Activated naive CD4-positive, alpha-beta T cell treated with anti-CD3 and anti-CD28 coated beads, Interleukin-2, amount 50 U/mL, for 72 hours (primary cell): ENCODE measurements around the gene PTGR2. TPM values are rescaled to one million over a fixed set of nuclear protein-coding genes. Genes with fewer than 3 reads are reported as not detected.
"Not testable (repeated sequence)": the region's sequence is repeated elsewhere in the genome, so short reads cannot be mapped to it uniquely, and the experiment has no call there.

Source experiments
- ATAC-seq, 2 donors: fragments of 150-1000 bp; cut with Tn5 transposase; 2 replicates each; pipeline ENCODE4 v1.10.0; 2021; ENCODE audit warnings: mild to moderate bottlenecking in 2 of 2, moderate library complexity in 2 of 2
- DNase-seq, 2 donors: peaks; one replicate each; pipeline ENCODE4 v3.0.0; 2021 to 2022; ENCODE audit warnings: low spot score in 2 of 2
- H3K27ac Mint-ChIP-seq, 2 donors: one replicate each; pipeline ENCODE4 v1.8.0; 2022; ENCODE audit warnings: mild to moderate bottlenecking in 2 of 2, mixed read lengths in 2 of 2
- H3K36me3 Mint-ChIP-seq, 2 donors: one replicate each; pipeline ENCODE4 v1.8.0; 2022; ENCODE audit warnings: mixed read lengths in 2 of 2
- H3K9me3 Mint-ChIP-seq, 2 donors: one replicate each; pipeline ENCODE4 v1.8.0; 2022; ENCODE audit warnings: mixed read lengths in 2 of 2
- total RNA-seq, 2 donors: library from RNA; stranded (reverse); gene quantifications; one replicate each; pipeline ENCODE4 v1.2.3, GENCODE V29; 2022

Gene PTGR2
- total RNA-seq, 2 donors from 2014 or later: 6.4 to 9.6 TPM

DNA sequence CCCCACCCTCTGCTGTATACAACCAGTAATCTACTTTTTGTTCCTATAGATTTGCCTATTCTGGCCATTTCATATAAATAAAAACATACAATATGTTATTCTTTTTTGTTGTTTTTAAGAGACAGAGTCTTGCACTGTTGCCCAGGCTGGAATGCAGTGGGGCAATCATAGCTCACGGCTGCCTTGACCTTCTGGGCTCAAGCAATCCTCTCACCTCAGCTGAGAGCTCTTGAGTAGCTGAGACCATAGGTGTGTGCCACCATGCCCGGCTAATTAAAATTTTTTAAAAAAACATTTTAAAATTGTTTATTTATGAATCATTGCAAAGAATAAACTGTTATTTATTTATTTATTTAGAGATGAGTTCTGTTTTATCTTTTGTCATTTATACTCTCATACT lies 11.6 kb downstream of the PTGR2 start:
- ATAC-seq: no peak
- Mint-ChIP-seq H3K27ac (no peak overlapping the region), H3K36me3 (no peaks in the 10 kb centered on the region), H3K9me3 (no peaks in the 10 kb centered on the region)
- DNase-seq: no peak

DNA sequence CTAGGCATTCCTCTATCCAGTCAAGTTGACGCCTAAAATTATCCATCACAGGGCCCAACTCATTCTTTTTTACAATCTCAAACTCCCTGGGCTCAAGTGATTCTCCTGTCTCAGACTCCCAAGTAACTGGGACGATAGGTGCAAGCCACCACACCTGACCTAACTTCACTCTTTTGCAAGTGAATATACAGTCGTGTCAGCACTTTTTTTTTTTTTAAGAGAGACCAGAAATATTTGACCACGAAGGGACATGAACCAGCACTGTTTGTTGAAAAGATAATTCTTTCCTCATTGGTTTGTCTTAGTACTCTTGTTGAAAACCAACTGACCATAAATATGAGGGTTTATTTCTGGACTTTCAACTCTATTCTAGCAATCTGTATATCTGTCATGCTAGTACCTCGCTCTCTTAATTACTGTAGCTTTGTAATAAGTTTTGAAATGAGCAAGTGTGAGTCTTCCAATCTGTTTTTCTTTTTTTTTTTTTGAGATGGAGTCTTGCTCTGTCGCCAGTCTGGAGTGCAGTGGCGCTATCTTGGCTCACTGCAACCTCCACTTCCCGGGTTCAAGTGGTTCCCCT lies 14.0 kb downstream of the PTGR2 start:
- H3K27ac Mint-ChIP-seq: no peak overlapping the region
- H3K9me3 Mint-ChIP-seq: no peaks in the 10 kb centered on the region
- no peaks in the 10 kb centered on the region for H3K36me3 Mint-ChIP-seq
- DNase-seq: no peak
- no peak for ATAC-seq

DNA sequence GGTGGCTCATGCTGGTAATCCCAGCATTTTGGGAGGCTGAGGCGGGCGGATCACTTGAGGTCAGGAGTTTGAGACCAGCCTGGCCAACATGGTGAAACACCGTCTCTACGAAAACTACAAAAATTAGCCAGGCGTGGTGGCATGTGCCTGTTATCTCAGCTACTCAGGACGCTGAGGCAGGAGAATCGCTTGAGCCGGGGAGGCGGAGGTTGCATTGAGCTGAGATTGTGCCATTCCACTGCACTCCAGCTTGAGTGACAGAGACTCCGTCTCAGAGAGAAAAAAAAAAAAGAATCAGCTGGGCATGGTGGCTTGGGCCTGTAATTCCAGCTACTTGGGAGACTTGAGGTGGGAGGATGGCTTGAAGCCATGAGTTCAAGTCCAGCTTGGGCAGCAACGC lies 18.1 kb downstream of the PTGR2 start:
- H3K36me3 Mint-ChIP-seq, H3K27ac Mint-ChIP-seq, H3K9me3 Mint-ChIP-seq, DNase-seq, ATAC-seq: not testable (repeated sequence)

DNA sequence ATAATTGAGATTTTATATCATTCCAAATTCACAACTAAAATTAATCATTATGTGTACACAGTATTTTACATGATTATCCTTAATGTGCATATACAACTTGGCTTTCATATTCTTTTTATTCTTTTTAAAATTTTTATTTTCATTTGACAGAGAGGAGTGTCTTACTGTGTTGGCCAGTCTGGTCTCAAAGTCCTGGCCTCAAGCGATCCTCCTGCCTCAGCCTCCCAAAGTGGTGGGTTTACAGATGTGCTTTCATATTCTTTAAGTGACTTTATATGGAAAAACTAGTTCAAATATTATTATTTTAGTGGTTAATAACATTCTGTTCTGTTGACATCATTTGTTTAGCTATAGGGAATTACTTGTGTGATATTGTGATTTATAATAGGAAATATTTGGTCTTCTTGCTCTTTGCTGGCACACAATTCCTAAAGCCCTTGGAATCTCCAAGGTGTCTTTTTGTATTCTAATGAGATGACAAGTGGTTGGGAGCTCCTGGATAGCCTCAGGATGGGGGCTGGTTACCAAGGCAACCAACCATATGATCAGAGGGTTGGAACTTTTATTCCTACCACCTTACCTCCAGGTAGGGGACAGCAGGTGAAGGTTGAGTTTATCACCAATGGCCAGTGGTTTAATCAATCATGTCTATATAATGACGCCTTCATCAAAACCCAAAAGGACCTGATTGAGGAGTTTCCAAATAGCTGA lies 19.0 kb downstream of the PTGR2 start:
- H3K36me3 Mint-ChIP-seq: no peaks in the 10 kb centered on the region
- no peaks in the 10 kb centered on the region for H3K9me3 Mint-ChIP-seq
- ATAC-seq (no peak), DNase-seq (no peak)
- no peak overlapping the region for H3K27ac Mint-ChIP-seq

DNA sequence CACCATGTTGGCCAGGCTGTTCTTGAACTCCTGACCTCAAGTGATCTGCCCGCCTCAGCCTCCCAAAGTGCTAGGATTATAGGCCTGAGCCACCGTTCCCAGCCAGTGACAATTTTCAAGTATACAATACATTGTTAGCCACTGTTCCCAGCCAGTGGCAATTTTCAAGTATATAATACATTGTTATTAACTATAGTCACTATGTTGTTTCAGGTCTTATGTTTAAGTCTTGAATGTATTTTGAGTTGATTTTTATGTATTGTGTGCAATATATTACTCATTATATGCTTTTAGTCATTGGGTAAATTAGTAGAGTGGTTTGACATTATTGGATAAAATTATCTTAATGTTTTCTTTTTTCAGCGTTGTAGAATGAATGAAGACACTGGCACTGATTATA lies 22.0 kb downstream of the PTGR2 start:
- ATAC-seq (no peak), DNase-seq (no peak)
- Mint-ChIP-seq H3K9me3 (no peaks in the 10 kb centered on the region), H3K36me3 (no peaks in the 10 kb centered on the region), H3K27ac (no peak overlapping the region)

DNA sequence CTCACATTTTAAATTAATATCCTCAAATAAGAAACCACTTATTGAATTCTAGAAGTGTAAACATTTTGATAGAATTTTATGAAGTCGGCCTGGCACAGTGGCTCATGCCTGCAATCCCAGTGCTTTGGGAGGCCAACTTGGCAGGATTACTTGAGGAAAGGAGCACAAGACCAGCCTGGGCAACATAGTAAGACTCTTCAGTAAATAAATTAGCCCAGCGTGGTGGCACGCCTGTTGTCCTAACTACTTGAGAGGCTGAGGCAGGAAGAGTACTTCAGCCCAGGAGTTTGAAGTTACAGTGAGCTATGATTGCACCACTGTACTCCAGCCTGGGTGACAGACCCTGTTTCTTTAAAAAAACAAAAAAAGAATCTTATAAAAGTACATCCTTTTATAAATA lies 26.2 kb downstream of the PTGR2 start:
- Mint-ChIP-seq H3K9me3 (no peaks in the 10 kb centered on the region), H3K36me3 (no peaks in the 10 kb centered on the region), H3K27ac (no peak overlapping the region)
- no peak for DNase-seq
- no peak for ATAC-seq

DNA sequence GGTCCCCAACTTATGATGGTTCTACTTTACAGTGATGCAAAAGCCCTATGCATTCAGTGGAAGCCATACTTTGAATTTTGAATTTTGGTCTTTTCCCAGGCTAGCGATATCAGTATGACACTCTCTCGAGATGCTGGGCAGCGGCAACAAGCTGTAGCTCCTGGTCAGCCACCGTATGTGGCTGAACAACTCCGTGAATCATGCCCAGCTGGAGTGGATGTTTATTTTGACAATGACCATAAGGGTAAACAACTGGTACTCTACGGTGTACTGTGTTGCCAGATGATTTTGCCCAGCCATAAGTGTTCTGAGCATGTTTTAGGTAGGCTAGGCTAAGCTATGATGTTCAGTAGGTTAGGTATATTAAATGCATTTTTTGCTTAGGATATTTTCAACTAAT lies 26.8 kb downstream of the PTGR2 start:
- Mint-ChIP-seq H3K36me3 (no peaks in the 10 kb centered on the region), H3K27ac (no peak overlapping the region), H3K9me3 (no peaks in the 10 kb centered on the region)
- ATAC-seq (no peak), DNase-seq (no peak)

DNA sequence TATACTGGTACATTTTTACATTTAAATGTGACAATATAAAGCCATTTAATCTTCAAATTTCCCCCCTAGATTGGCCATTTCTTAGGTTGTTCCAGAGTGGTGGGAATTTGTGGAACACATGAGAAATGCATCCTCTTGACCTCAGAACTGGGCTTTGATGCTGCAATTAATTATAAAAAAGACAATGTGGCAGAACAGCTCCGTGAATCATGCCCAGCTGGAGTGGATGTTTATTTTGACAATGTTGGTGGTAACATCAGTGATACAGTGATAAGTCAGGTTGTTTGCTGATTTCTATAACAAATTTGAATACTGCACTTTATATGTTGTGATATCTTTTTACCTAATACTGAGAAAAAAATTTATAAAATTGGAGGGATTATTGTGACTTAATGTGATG lies 27.4 kb downstream of the PTGR2 start:
- Mint-ChIP-seq H3K36me3 (no peaks in the 10 kb centered on the region), H3K9me3 (no peaks in the 10 kb centered on the region), H3K27ac (no peak overlapping the region)
- ATAC-seq (no peak), DNase-seq (no peak)

DNA sequence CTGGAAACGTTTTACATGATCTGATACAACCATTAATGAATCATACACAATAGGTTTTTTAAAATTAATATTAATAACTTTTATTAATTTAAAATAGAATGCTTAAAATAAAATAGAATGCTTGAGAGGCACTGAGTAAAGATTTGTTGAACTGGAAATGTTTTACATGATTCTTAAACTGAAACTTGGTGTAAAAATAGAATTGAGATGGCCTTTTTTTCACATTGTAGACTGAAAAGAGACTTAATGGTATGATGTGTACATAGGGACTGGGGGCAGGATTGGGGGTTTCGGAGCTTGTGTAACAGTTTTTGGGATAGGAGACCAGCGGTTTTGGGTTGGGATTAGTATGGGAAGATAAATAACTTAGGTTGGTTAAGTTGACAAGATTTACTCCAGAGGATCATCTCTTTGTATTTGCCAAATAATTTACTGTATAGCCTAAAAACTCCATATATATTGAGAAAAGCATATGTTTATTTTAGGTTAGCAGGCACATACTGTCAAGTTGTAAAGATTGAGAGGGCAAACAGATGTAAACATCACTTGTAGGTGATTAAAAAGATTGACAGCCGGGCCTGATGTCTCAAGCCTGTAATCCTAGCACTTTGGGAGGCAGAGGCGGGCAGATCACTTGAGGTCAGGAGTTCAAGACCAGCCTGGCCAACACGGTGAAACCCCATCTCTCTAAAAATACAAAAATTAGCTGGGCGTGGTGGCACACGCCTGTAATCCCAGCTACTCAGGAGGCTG lies 33.0 kb downstream of the PTGR2 start:
- H3K27ac Mint-ChIP-seq: peak overlapping the region; percentile 90 to 99
- no peak for ATAC-seq

DNA sequence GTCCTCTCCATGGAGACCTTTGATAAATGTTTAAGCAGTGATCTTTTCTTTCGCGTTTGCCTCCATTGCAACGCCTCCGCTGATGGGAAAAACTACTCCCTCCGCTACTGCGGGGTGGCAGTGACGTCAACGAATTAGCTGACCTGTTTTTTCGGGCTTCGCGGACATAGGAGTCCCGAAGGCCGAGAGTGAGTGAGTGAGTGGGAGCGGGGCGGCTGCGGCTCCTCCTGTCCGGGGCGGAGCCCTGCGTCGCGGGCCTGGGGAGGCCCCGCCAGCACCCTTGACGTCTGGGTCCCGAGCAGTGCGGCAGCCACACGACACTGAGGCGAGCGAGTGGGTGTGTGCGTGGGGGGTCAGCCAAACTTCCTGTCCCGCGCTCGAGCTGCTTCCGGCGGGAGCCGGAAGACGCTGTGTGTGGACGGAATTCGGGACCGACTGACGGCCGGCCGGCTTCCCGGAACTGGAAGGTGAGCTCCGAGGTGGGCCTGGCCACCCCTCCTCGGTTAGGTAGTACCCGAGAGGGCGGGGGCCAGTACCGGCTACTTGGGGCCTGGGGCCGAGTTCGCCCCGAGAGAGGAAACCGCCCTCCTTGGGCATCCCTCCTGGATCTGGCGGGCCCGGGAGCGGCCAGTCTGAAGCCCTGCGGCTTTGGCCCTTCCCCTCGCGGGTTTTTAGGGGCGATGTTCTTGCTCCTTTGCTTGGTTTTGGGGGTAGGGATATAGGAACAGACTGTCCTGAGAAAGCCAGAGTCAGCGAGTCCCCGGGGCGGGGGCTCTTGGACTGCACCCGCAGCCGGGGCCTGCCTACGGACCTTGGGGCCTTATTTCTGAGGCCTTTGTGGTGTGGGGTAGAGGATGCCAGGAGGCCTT lies 35.1 kb downstream of the PTGR2 start, which contains the start of gene ZNF410:
ZNF410 (plus strand) TSS at position 411 of the 869 bp plus-strand sequence. CDS start 5,317 bp downstream, outside the sequence.
- Mint-ChIP-seq H3K36me3 (peaks cover 25 to 33% of the 10 kb centered on the region in 2 donors), H3K27ac (peak within 1 kb of the TSS; percentile 98 to 99), H3K9me3 (no peaks in the 10 kb centered on the region)
- ATAC-seq (peak; percentile 99 to 100), DNase-seq (peak; percentile 87 to 98)

More for the DNA sequence above, 33.0 kb downstream of the PTGR2 start:
- no peak for DNase-seq
- H3K36me3 Mint-ChIP-seq: peaks cover 25 to 33% of the 10 kb centered on the region in 2 donors
- H3K9me3 Mint-ChIP-seq: no peaks in the 10 kb centered on the region

DNA sequence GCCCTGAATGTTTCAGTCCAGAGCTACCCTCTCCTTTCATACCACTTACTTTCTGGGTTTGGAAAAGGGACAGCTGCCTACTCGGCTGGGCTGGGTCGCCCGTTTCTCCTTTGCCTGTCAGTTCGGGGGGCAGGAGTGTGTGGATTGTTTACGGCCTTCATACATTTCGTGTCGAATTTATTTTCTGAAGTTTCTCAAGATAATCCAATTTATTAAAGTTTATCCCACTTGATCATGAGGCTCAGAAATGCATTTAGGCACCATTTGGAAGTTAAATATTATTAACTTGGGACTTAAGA lies 35.6 kb downstream of the PTGR2 start:
- DNase-seq (no peak), ATAC-seq (no peak)
- peaks cover 25 to 36% of the 10 kb centered on the region in 2 donors for H3K36me3 Mint-ChIP-seq
- peak overlapping the region; percentile 98 to 99 for H3K27ac Mint-ChIP-seq
- no peaks in the 10 kb centered on the region for H3K9me3 Mint-ChIP-seq

DNA sequence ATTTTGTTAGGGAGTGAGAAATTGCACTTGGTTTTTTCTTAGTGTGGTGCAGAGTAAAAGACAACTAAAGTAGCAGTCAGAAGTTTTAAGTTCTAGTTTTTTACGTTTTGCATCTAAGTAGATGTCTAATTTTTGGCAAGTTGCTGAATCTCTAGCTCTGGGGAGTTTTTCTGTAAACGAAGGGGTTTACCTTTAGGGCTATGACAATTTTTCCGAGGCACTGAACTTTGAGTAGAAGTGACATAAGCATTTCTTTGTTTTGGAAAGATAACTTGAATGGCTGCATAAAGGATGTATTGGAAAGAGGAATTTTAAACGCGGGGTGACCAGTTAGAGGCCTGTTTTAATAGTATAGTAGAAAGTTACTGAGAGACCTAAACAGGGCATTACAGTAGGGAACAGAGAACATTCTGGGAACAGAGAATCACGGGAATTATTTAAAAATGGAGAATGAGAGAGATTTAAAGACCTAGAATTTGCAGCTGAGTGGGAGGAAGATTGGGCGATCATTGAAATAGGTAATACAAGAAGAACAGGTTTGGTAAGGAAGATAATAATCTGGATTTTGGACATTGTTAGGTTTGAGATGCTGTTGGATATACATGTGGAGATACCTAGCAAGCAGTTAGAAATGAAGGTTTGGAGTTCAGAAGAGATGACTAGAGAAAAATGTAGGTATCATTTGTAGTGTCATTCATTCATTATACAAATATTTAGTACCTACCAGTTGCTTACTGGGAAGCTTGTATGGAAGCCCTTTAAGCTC lies 36.2 kb downstream of the PTGR2 start:
- ATAC-seq (no peak), DNase-seq (no peak)
- H3K27ac Mint-ChIP-seq: peak overlapping the region; percentile 98 to 99
- H3K9me3 Mint-ChIP-seq: no peaks in the 10 kb centered on the region
- H3K36me3 Mint-ChIP-seq: peaks cover 25 to 36% of the 10 kb centered on the region in 2 donors

DNA sequence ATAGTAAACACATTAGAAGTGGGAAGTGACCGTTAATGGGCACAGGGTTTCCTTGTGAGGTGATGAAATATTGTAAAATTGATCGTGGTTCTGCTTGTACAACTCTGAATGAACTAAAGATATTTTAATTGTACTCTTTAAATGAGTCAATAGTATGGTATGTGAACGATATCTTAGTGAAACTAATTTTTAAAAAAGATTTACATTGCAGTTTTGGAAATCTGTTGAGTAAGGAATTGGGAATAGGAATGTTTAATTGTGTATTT lies 36.8 kb downstream of the PTGR2 start:
- DNase-seq (no peak), ATAC-seq (no peak)
- peak overlapping the region in 1 of 2 donors; percentile 99 for H3K27ac Mint-ChIP-seq
- H3K36me3 Mint-ChIP-seq: peaks cover 25 to 36% of the 10 kb centered on the region in 2 donors
- no peaks in the 10 kb centered on the region for H3K9me3 Mint-ChIP-seq

DNA sequence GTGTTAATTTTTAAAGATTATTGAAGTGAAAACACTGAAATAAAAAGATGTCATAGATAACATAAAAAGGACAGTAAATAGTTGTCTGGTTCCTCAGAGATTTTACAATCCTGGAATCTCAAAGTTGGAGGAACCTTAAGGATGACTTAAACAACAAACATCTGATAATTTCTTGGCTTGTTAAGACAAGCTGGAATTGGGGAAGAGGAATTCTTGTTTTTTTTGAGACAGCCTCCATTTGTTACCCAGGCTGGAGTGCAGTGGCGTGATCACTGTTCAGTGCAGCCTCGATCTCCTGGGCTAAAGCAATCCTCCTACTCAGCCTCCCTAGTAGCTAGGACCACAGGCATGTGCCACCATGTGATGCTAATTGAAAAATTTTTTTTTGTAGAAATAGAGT lies 37.3 kb downstream of the PTGR2 start:
- H3K9me3 Mint-ChIP-seq: no peaks in the 10 kb centered on the region
- ATAC-seq (no peak), DNase-seq (no peak)
- H3K36me3 Mint-ChIP-seq: peaks cover 25 to 36% of the 10 kb centered on the region in 2 donors
- peak overlapping the region in 1 of 2 donors; percentile 62 for H3K27ac Mint-ChIP-seq

DNA sequence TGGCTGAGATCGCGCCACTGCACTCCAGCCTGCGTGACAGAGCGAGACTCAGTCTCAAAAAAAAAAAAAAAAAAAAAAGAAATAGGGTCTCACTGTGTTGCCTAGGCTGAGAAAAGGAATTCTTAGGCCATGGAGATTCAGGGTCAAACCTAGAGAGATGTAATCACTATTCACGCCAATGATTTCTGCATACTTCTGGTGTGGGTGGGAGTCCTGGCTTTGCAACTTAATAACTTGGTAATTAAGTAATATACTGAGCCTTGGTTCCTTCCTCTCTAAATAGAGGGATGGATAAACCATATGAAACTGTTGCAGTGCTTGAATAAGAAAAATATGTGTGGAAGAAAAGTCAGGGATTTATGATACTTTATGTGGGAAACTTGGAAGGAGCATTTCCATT lies 37.7 kb downstream of the PTGR2 start:
- no peak for DNase-seq
- H3K27ac Mint-ChIP-seq: no peak overlapping the region
- peaks cover 25 to 35% of the 10 kb centered on the region in 2 donors for H3K36me3 Mint-ChIP-seq
- no peak for ATAC-seq
- no peaks in the 10 kb centered on the region for H3K9me3 Mint-ChIP-seq

DNA sequence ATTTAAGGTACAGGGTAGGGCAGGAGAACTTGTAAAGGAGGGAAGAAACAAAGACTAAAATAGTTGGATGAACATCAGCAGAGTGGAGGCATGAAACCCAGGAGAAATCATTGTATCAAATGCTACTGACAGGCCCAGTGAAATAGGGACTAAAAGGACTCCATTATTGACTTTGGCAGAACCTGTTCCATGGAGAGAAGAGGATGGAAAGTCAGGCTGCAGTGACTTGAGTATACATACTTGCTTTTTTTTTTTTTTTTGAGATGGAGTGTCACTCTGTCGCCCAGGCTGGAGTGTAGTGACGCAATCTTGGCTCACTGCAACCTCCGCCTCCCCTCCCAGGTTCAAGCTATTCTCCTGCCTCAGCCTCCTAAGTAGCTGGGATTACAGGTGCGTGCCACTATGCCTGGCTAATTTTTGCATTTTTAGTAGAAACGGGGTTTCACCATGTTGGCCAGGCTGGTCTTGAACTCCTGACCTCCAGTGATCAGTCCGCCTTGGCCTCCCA lies 42.6 kb downstream of the PTGR2 start:
- peaks cover 11 to 13% of the 10 kb centered on the region in 2 donors for H3K36me3 Mint-ChIP-seq
- H3K9me3 Mint-ChIP-seq, ATAC-seq, DNase-seq: not testable (repeated sequence)
- H3K27ac Mint-ChIP-seq: peak overlapping the region in 1 of 2 donors; percentile 3
